ENCODE measurements around the gene SSPN.

SSPN gene

DNA sequence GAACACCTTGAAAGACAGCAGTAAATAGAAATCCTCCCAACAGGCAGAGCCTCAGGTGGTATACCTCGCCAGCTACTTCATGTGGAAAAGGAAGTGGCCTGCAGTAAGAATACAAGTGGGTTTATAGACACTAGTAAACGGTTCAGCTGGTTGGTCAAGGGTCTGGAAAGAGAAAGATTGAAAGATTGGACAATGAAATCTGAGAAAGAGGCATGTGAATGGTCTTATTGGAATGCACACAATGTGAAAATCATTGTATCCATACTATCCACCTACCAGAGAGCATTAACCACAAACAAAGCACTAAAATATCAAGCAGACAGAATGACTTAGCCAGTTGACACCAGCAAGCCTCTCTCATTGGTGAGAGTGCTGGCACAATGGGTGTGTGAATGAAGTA is 98.2 kb downstream of the SSPN start:
- Histone ChIP-seq H3K9ac (ENCODE audit: low read length) (no peak overlapping the region), H3K79me1 (ENCODE audit: low read length) (no peaks in the 10 kb centered on the region), H3K4ac (ENCODE audit: low read depth, low read length) (no peak overlapping the region), H2AK5ac (ENCODE audit: low read length) (no peak overlapping the region), H4K5ac (ENCODE audit: low read length) (no peak overlapping the region), H3K4me1 (ENCODE audit: control insufficient read depth, low read depth, low read length) (no peaks in the 10 kb centered on the region), H3K27me3 (ENCODE audit: insufficient read depth, low read length, poor library complexity) (no peaks in the 10 kb centered on the region), H2BK15ac (replicated peaks; ENCODE audit: low read depth) (no peak overlapping the region), H3K4me2 (ENCODE audit: low read length) (no peak overlapping the region), H2BK5ac (ENCODE audit: low read length) (no peak overlapping the region), H3K4me3 (ENCODE audit: low read length) (no peak overlapping the region), H2BK120ac (ENCODE audit: low read depth, low read length) (no peak overlapping the region), H3K23ac (ENCODE audit: low read length) (no peak overlapping the region), H3K18ac (ENCODE audit: low read length) (no peak overlapping the region), H3K79me2 (ENCODE audit: control insufficient read depth, insufficient read depth, low read length) (no peaks in the 10 kb centered on the region), H3K27ac (ENCODE audit: low read depth, low read length) (no peak overlapping the region), H3K36me3 (ENCODE audit: control insufficient read depth, insufficient read depth, low read length) (no peaks in the 10 kb centered on the region), H3K56ac (ENCODE audit: low read length) (no peak overlapping the region), H4K8ac (ENCODE audit: low read depth, low read length) (no peak overlapping the region)
- DNase-seq: no peak
- no CpG with 5 or more reads among the region's 2 CpGs for WGBS (ENCODE audit: extremely low coverage, insufficient coverage, low lambda C conversion rate)

DNA sequence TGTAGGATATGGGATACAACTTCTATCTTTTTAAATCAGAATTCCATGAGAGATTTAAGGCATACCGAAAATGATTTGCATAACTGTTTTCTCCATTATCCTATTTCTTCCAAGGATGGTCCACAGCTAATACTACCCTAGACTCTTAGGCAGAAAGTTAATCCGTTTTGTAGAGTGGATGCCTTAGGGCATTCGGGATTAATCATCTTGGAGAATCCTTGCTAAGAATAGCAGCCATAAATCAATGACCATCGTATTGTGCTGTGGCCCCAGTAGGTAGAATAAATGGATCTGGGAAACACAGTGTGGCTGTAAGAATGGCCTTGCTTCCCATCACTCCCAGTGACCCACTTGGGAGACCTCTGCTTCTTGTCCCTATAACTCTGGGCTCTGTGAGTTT is 99.6 kb downstream of the SSPN start:
- WGBS (ENCODE audit: extremely low coverage, insufficient coverage, low lambda C conversion rate): no CpG with 5 or more reads among the region's 4 CpGs
- no peak overlapping the region for H2BK5ac ChIP-seq (ENCODE audit: low read length)
- DNase-seq: no peak

DNA sequence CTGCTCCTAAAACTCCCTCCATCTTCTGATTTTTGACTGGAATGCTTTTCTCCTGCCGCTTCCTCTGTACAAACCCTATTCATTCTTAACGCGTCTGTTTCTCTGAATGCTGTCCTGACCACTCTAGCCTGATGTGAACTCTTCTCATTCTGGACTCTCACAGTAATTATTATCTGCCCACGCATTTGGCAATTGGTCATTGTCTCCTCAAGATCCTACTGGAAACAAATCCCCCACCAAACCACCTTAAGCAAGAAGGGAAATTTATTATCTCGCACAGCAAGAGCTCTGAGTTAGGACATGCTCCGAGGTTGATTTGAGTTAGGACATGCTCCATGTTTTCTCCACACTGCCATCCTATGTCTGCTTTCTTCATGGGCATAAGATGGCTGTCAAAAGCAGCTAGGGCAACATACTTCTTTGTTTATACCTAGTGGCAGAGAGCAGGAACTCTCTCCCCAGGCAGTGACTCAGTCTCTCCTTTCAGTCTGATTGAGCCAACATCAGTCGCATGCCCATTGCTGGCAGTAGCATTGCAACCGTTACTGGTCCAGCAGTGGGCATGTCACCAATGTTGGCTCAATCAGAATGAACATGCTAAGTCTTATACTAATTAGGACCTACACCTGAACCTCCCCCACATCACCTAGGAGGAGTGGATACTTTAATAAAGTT is 102.2 kb downstream of the SSPN start:
- Histone ChIP-seq H3K9ac (ENCODE audit: low read length) (no peak overlapping the region), H3K4me3 (ENCODE audit: low read length) (no peak overlapping the region), H4K8ac (ENCODE audit: low read depth, low read length) (no peak overlapping the region), H3K79me1 (ENCODE audit: low read length) (no peaks in the 10 kb centered on the region), H3K79me2 (ENCODE audit: control insufficient read depth, insufficient read depth, low read length) (no peaks in the 10 kb centered on the region), H3K27me3 (ENCODE audit: insufficient read depth, low read length, poor library complexity) (no peaks in the 10 kb centered on the region), H3K4me2 (ENCODE audit: low read length) (no peak overlapping the region), H3K4me1 (ENCODE audit: control insufficient read depth, low read depth, low read length) (no peaks in the 10 kb centered on the region), H3K36me3 (ENCODE audit: control insufficient read depth, insufficient read depth, low read length) (no peaks in the 10 kb centered on the region), H3K56ac (ENCODE audit: low read length) (no peak overlapping the region), H4K5ac (ENCODE audit: low read length) (no peak overlapping the region), H2BK15ac (replicated peaks; ENCODE audit: low read depth) (no peak overlapping the region), H2BK5ac (ENCODE audit: low read length) (no peak overlapping the region), H2BK120ac (ENCODE audit: low read depth, low read length) (no peak overlapping the region), H3K18ac (ENCODE audit: low read length) (no peak overlapping the region), H2AK5ac (ENCODE audit: low read length) (no peak overlapping the region), H3K4ac (ENCODE audit: low read depth, low read length) (no peak overlapping the region), H3K23ac (ENCODE audit: low read length) (no peak overlapping the region), H3K27ac (ENCODE audit: low read depth, low read length) (no peak overlapping the region)
- DNase-seq: no peak
- no CpG with 5 or more reads among the region's 8 CpGs for WGBS (ENCODE audit: extremely low coverage, insufficient coverage, low lambda C conversion rate)

More for the DNA sequence above, 99.6 kb downstream of the SSPN start:
- H3K23ac ChIP-seq (ENCODE audit: low read length): no peak overlapping the region
- H3K4me3 ChIP-seq (ENCODE audit: low read length): no peak overlapping the region
- no peaks in the 10 kb centered on the region for H3K36me3 ChIP-seq (ENCODE audit: control insufficient read depth, insufficient read depth, low read length)
- no peaks in the 10 kb centered on the region for H3K27me3 ChIP-seq (ENCODE audit: insufficient read depth, low read length, poor library complexity)
- H3K27ac ChIP-seq (ENCODE audit: low read depth, low read length): no peak overlapping the region
- H3K79me1 ChIP-seq (ENCODE audit: low read length): no peaks in the 10 kb centered on the region
- no peak overlapping the region for H3K56ac ChIP-seq (ENCODE audit: low read length)
- H3K9ac ChIP-seq (ENCODE audit: low read length): no peak overlapping the region
- H3K18ac ChIP-seq (ENCODE audit: low read length): no peak overlapping the region
- no peak overlapping the region for H4K8ac ChIP-seq (ENCODE audit: low read depth, low read length)
- no peaks in the 10 kb centered on the region for H3K79me2 ChIP-seq (ENCODE audit: control insufficient read depth, insufficient read depth, low read length)
- H3K4me2 ChIP-seq (ENCODE audit: low read length): no peak overlapping the region
- H4K5ac ChIP-seq (ENCODE audit: low read length): no peak overlapping the region
- no peaks in the 10 kb centered on the region for H3K4me1 ChIP-seq (ENCODE audit: control insufficient read depth, low read depth, low read length)
- H2BK15ac ChIP-seq (replicated peaks; ENCODE audit: low read depth): no peak overlapping the region
- H3K4ac ChIP-seq (ENCODE audit: low read depth, low read length): no peak overlapping the region
- no peak overlapping the region for H2AK5ac ChIP-seq (ENCODE audit: low read length)
- H2BK120ac ChIP-seq (ENCODE audit: low read depth, low read length): no peak overlapping the region

DNA sequence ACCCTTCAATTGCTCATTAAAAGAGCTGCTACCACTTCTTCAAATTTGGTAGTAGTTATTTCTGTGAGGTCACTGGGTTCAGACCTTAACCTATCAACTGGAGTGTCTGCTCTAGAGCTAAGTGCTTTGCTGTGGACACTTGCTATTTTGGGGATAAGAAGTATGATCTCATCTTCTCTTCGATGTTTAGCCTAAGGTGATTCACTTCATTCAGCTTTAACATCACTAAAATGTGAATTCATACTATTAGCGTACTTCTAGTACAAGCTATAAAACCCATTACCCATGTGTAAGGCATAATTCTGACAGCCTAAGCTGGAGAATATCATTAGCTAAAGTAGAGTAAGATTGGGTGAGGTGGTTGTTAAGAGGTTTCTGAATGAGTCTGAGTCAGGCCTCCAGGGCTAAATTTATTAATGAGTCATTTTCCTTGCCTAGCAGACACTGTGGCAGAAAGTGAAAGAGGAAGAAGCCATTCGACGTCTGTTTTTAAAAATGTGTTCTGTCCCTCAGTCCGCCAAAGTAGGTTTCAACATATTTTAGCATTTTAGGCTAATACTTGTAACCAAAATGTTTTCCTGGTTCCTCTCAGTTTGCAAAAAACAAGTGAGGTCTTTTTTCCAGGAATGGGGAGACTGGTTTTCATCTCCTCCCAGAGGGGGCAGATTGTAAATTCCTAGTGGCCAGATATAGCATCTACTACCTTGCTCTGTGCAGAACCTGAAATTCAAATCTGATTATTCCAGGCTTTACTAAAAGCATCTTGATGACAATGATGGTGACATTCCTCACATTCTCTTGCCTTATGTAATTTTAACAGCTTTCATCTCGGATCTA is 103.6 kb downstream of the SSPN start:
- no peak overlapping the region for H3K4me3 ChIP-seq (ENCODE audit: low read length)
- no CpG with 5 or more reads among the region's 6 CpGs for WGBS (ENCODE audit: extremely low coverage, insufficient coverage, low lambda C conversion rate)
- no peaks in the 10 kb centered on the region for H3K79me2 ChIP-seq (ENCODE audit: control insufficient read depth, insufficient read depth, low read length)
- H3K23ac ChIP-seq (ENCODE audit: low read length): no peak overlapping the region
- H3K4me2 ChIP-seq (ENCODE audit: low read length): no peak overlapping the region
- H3K79me1 ChIP-seq (ENCODE audit: low read length): no peaks in the 10 kb centered on the region
- H3K27me3 ChIP-seq (ENCODE audit: insufficient read depth, low read length, poor library complexity): no peaks in the 10 kb centered on the region
- H2BK15ac ChIP-seq (replicated peaks; ENCODE audit: low read depth): no peak overlapping the region
- no peak overlapping the region for H3K56ac ChIP-seq (ENCODE audit: low read length)
- no peak overlapping the region for H3K27ac ChIP-seq (ENCODE audit: low read depth, low read length)
- DNase-seq: peak; percentile 6
- H2AK5ac ChIP-seq (ENCODE audit: low read length): no peak overlapping the region
- H3K4me1 ChIP-seq (ENCODE audit: control insufficient read depth, low read depth, low read length): no peaks in the 10 kb centered on the region
- H3K18ac ChIP-seq (ENCODE audit: low read length): no peak overlapping the region
- H3K9ac ChIP-seq (ENCODE audit: low read length): no peak overlapping the region
- no peak overlapping the region for H4K8ac ChIP-seq (ENCODE audit: low read depth, low read length)
- H3K4ac ChIP-seq (ENCODE audit: low read depth, low read length): no peak overlapping the region
- no peaks in the 10 kb centered on the region for H3K36me3 ChIP-seq (ENCODE audit: control insufficient read depth, insufficient read depth, low read length)
- no peak overlapping the region for H4K5ac ChIP-seq (ENCODE audit: low read length)
- no peak overlapping the region for H2BK120ac ChIP-seq (ENCODE audit: low read depth, low read length)
- no peak overlapping the region for H2BK5ac ChIP-seq (ENCODE audit: low read length)

DNA sequence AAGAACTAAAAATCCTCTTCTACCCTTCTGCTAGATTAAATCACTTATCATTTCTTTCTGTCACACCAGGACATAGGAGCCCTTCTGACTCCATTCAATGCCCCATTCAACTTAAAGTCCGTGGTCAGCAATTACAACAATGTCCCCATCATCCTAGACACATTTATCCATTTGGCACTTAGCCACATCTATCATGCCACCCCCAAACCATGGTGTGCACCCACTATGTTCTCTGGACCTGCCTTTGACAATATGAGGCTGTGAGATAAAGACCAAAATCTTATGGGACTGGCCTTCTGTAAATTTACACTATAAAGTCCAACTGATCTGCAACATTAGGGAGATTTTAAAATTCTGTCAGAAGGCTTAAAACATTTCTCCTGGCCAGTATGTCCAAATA is 104.4 kb downstream of the SSPN start:
- DNase-seq: no peak
- Histone ChIP-seq H3K18ac (ENCODE audit: low read length) (no peak overlapping the region), H2BK5ac (ENCODE audit: low read length) (no peak overlapping the region), H2AK5ac (ENCODE audit: low read length) (no peak overlapping the region), H3K79me1 (ENCODE audit: low read length) (no peaks in the 10 kb centered on the region), H3K4ac (ENCODE audit: low read depth, low read length) (no peak overlapping the region), H3K9ac (ENCODE audit: low read length) (no peak overlapping the region), H2BK120ac (ENCODE audit: low read depth, low read length) (no peak overlapping the region), H4K5ac (ENCODE audit: low read length) (no peak overlapping the region), H3K56ac (ENCODE audit: low read length) (no peak overlapping the region), H3K27me3 (ENCODE audit: insufficient read depth, low read length, poor library complexity) (no peaks in the 10 kb centered on the region), H3K4me2 (ENCODE audit: low read length) (no peak overlapping the region), H2BK15ac (replicated peaks; ENCODE audit: low read depth) (no peak overlapping the region), H3K36me3 (ENCODE audit: control insufficient read depth, insufficient read depth, low read length) (no peaks in the 10 kb centered on the region), H3K79me2 (ENCODE audit: control insufficient read depth, insufficient read depth, low read length) (no peaks in the 10 kb centered on the region), H3K27ac (ENCODE audit: low read depth, low read length) (no peak overlapping the region), H3K4me3 (ENCODE audit: low read length) (no peak overlapping the region), H4K8ac (ENCODE audit: low read depth, low read length) (no peak overlapping the region), H3K4me1 (ENCODE audit: control insufficient read depth, low read depth, low read length) (no peaks in the 10 kb centered on the region), H3K23ac (ENCODE audit: low read length) (no peak overlapping the region)
- no CpG with 5 or more reads among the region's 1 CpG for WGBS (ENCODE audit: extremely low coverage, insufficient coverage, low lambda C conversion rate)

Measured in mesendoderm (in vitro differentiated cells).